ENCODE measurements around the gene NTM. TPM values are rescaled to one million over a fixed set of nuclear protein-coding genes. Genes with fewer than 3 reads are reported as not detected.
A peak's percentile ranks its signal among the peaks of the same experiment; 100 is the strongest.

The NTM gene
- total and polyA plus RNA-seq, 9 donors = 8.5 to 37.1 (median 22.6) TPM

- no peak overlapping the region for H3K4me3 ChIP-seq (ENCODE audit: low read length)
- H3K9me3 ChIP-seq (replicated peaks; ENCODE audit: control insufficient read depth, low read depth, low read length) = no peaks in the 10 kb centered on the region
- 60% methylated on average over 1 of the region's 4 CpGs for WGBS (ENCODE audit: insufficient coverage)
- H3K27ac ChIP-seq (ENCODE audit: low read length) = no peak overlapping the region
- no peaks in the 10 kb centered on the region for H3K36me3 ChIP-seq (ENCODE audit: control insufficient read depth, insufficient read depth, low read length)
- DNase-seq = no peak
- no peaks in the 10 kb centered on the region for H3K4me1 ChIP-seq (ENCODE audit: control insufficient read depth, insufficient read depth, low read length)
- no peaks in the 10 kb centered on the region for H3K27me3 ChIP-seq (ENCODE audit: control insufficient read depth, insufficient read depth, low read length)
Measured at GRCh38 chr11:132293586-132293985, 923.2 kb downstream of the NTM start.

- Histone ChIP-seq H3K27me3 (ENCODE audit: control insufficient read depth, insufficient read depth, low read length) (no peaks in the 10 kb centered on the region), H3K4me1 (ENCODE audit: control insufficient read depth, insufficient read depth, low read length) (no peaks in the 10 kb centered on the region), H3K27ac (ENCODE audit: low read length) (no peak overlapping the region), H3K4me3 (ENCODE audit: low read length) (no peak overlapping the region), H3K36me3 (ENCODE audit: control insufficient read depth, insufficient read depth, low read length) (no peaks in the 10 kb centered on the region), H3K9me3 (replicated peaks; ENCODE audit: control insufficient read depth, low read depth, low read length) (no peaks in the 10 kb centered on the region)
- DNase-seq = no peak
- WGBS (ENCODE audit: insufficient coverage) = 60% methylated on average over 1 of the region's 3 CpGs
Measured at GRCh38 chr11:132296946-132297610, 926.7 kb downstream of the NTM start.

DNA sequence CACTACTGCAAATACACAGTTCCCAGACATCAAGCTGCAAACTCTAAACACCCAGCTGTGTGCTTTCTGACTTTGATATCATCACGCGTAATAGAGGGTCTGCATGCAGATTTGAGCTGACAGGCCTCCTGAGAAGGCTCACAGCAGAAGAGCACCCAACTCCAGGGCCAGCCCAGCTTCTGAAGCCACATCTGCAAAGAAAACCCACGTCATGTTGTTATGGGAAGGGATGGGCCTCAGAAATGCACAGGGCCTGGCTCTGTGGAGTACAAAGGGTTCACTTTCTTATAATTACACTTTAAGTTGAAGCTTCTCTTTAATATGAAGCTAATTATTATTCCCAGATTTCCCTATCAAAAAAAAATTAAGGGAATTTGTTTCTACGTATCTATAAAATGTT, 927.9 kb downstream of the NTM start:
- Histone ChIP-seq H3K9me3 (replicated peaks; ENCODE audit: control insufficient read depth, low read depth, low read length) (no peaks in the 10 kb centered on the region), H3K4me3 (ENCODE audit: low read length) (no peak overlapping the region), H3K36me3 (ENCODE audit: control insufficient read depth, insufficient read depth, low read length) (no peaks in the 10 kb centered on the region), H3K4me1 (ENCODE audit: control insufficient read depth, insufficient read depth, low read length) (no peaks in the 10 kb centered on the region), H3K27me3 (ENCODE audit: control insufficient read depth, insufficient read depth, low read length) (no peaks in the 10 kb centered on the region), H3K27ac (ENCODE audit: low read length) (no peak overlapping the region)
- DNase-seq = no peak
- 79% methylated on average over 2 of the region's 4 CpGs for WGBS (ENCODE audit: insufficient coverage)

GRCh38 chr11:132300283-132300682, 929.9 kb downstream of the NTM start:
- DNase-seq = no peak
- Histone ChIP-seq H3K9me3 (replicated peaks; ENCODE audit: control insufficient read depth, low read depth, low read length) (no peaks in the 10 kb centered on the region), H3K4me1 (ENCODE audit: control insufficient read depth, insufficient read depth, low read length) (no peaks in the 10 kb centered on the region), H3K27ac (ENCODE audit: low read length) (no peak overlapping the region), H3K36me3 (ENCODE audit: control insufficient read depth, insufficient read depth, low read length) (no peaks in the 10 kb centered on the region), H3K27me3 (ENCODE audit: control insufficient read depth, insufficient read depth, low read length) (no peaks in the 10 kb centered on the region), H3K4me3 (ENCODE audit: low read length) (no peak overlapping the region)
- 50% methylated on average over 1 of the region's 5 CpGs for WGBS (ENCODE audit: insufficient coverage)

DNA sequence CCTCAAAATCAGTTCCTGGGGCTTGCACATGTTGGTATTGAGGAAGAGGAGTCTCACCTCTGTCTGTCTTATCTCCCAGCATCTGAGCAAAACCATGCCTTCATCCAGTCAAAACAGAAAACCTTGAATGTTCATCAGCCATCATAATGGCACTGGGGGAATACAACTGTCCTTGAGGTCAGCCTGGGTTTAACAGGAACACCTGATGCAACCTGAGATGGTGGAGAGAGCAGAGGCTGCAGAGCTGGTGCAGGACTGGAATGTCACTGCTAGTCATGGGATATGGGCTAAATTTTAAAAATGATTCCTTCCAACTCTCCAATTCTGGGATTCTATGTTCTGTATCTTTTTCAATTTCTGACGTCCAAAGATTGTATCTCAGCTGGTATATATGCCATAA, 931.0 kb downstream of the NTM start:
- Histone ChIP-seq H3K9me3 (replicated peaks; ENCODE audit: control insufficient read depth, low read depth, low read length) (no peaks in the 10 kb centered on the region), H3K36me3 (ENCODE audit: control insufficient read depth, insufficient read depth, low read length) (no peaks in the 10 kb centered on the region), H3K4me1 (ENCODE audit: control insufficient read depth, insufficient read depth, low read length) (no peaks in the 10 kb centered on the region), H3K27me3 (ENCODE audit: control insufficient read depth, insufficient read depth, low read length) (no peaks in the 10 kb centered on the region), H3K27ac (ENCODE audit: low read length) (no peak overlapping the region), H3K4me3 (ENCODE audit: low read length) (no peak overlapping the region)
- no peak for DNase-seq
- WGBS (ENCODE audit: insufficient coverage) = no CpG with 5 or more reads among the region's 1 CpG

- no peaks in the 10 kb centered on the region for H3K36me3 ChIP-seq (ENCODE audit: control insufficient read depth, insufficient read depth, low read length)
- no peak overlapping the region for H3K4me3 ChIP-seq (ENCODE audit: low read length)
- peak; percentile 20 for DNase-seq
- WGBS (ENCODE audit: insufficient coverage) = no CpG with 5 or more reads among the region's 3 CpGs
- no peaks in the 10 kb centered on the region for H3K27me3 ChIP-seq (ENCODE audit: control insufficient read depth, insufficient read depth, low read length)
- H3K4me1 ChIP-seq (ENCODE audit: control insufficient read depth, insufficient read depth, low read length) = no peaks in the 10 kb centered on the region
- no peaks in the 10 kb centered on the region for H3K9me3 ChIP-seq (replicated peaks; ENCODE audit: control insufficient read depth, low read depth, low read length)
- H3K27ac ChIP-seq (ENCODE audit: low read length) = no peak overlapping the region
Measured at GRCh38 chr11:132301900-132302299, 931.5 kb downstream of the NTM start.

DNA sequence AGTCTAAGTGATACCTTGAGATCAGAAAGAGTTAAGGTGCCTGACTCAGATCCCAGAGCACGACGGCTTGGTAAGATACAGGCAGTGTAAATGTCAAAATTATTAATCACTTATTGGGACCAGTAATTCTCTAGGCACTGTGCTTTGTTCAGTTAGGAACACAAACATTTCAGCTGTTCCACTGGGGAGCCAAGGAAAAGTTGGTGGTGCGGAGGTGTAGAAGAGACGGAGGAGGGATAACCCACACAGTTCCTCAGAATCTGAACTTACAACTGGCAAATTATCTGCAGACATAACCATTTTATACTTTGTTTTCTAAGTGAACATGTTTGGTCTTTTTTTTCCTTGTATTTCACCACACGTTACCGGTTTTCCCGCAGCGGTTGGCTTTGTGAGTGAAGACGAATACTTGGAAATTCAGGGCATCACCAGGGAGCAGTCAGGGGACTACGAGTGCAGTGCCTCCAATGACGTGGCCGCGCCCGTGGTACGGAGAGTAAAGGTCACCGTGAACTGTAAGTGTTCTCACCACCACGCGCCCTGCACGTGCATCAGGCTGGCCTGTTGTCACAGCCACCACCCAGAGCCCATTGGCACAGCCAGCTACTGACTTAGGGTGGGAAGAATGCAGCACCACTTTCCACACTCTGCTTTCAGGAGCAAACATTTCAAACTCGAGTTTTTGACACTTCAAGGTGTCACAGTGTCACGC, 937.0 kb downstream of the NTM start:
- no peaks in the 10 kb centered on the region for H3K9me3 ChIP-seq (replicated peaks; ENCODE audit: control insufficient read depth, low read depth, low read length)
- WGBS (ENCODE audit: insufficient coverage) = 86% methylated on average over 8 of the region's 21 CpGs
- H3K4me3 ChIP-seq (ENCODE audit: low read length) = no peak overlapping the region
- H3K4me1 ChIP-seq (ENCODE audit: control insufficient read depth, insufficient read depth, low read length) = no peaks in the 10 kb centered on the region
- H3K36me3 ChIP-seq (ENCODE audit: control insufficient read depth, insufficient read depth, low read length) = no peaks in the 10 kb centered on the region
- no peaks in the 10 kb centered on the region for H3K27me3 ChIP-seq (ENCODE audit: control insufficient read depth, insufficient read depth, low read length)
- H3K27ac ChIP-seq (ENCODE audit: low read length) = no peak overlapping the region
- DNase-seq = no peak

GRCh38 chr11:132310390-132311375, 940.3 kb downstream of the NTM start:
- DNase-seq = no peak
- Histone ChIP-seq H3K36me3 (ENCODE audit: control insufficient read depth, insufficient read depth, low read length) (no peaks in the 10 kb centered on the region), H3K27ac (ENCODE audit: low read length) (no peak overlapping the region)

DNA sequence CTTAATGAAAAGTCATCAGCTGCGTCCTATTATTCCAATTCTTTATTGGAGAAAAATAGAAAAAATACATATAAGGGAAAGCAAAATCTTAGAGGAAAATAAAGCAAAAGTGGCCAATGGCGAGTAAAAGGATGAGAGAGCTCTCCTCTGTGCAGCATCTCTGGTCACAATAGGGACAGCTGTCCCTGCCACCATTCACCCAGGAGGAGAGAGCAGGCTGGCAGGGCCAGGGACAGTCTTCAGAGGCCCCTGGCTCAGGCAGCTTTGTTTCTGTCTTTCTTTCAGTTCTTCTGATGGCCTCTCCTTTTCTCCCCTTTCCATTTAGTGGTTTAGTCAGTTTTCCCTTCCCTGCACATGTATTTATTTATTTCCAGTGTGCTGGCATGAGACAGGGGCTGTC, 941.3 kb downstream of the NTM start:
- H3K27me3 ChIP-seq (ENCODE audit: control insufficient read depth, insufficient read depth, low read length) = no peaks in the 10 kb centered on the region
- no peak overlapping the region for H3K4me3 ChIP-seq (ENCODE audit: low read length)
- H3K36me3 ChIP-seq (ENCODE audit: control insufficient read depth, insufficient read depth, low read length) = no peaks in the 10 kb centered on the region
- no peaks in the 10 kb centered on the region for H3K4me1 ChIP-seq (ENCODE audit: control insufficient read depth, insufficient read depth, low read length)
- H3K9me3 ChIP-seq (replicated peaks; ENCODE audit: control insufficient read depth, low read depth, low read length) = no peaks in the 10 kb centered on the region
- DNase-seq = no peak
- H3K27ac ChIP-seq (ENCODE audit: low read length) = no peak overlapping the region
- WGBS (ENCODE audit: insufficient coverage) = no CpG with 5 or more reads among the region's 2 CpGs

More at GRCh38 chr11:132310390-132311375, 940.3 kb downstream of the NTM start:
- no peaks in the 10 kb centered on the region for H3K9me3 ChIP-seq (replicated peaks; ENCODE audit: control insufficient read depth, low read depth, low read length)
- H3K4me1 ChIP-seq (ENCODE audit: control insufficient read depth, insufficient read depth, low read length) = no peaks in the 10 kb centered on the region
- H3K4me3 ChIP-seq (ENCODE audit: low read length) = no peak overlapping the region
- WGBS (ENCODE audit: insufficient coverage) = 58% methylated on average over 5 of the region's 10 CpGs
- no peaks in the 10 kb centered on the region for H3K27me3 ChIP-seq (ENCODE audit: control insufficient read depth, insufficient read depth, low read length)

- Histone ChIP-seq H3K36me3 (ENCODE audit: control insufficient read depth, insufficient read depth, low read length) (no peaks in the 10 kb centered on the region), H3K9me3 (replicated peaks; ENCODE audit: control insufficient read depth, low read depth, low read length) (no peaks in the 10 kb centered on the region), H3K27ac (ENCODE audit: low read length) (no peak overlapping the region), H3K4me1 (ENCODE audit: control insufficient read depth, insufficient read depth, low read length) (no peaks in the 10 kb centered on the region), H3K27me3 (ENCODE audit: control insufficient read depth, insufficient read depth, low read length) (no peaks in the 10 kb centered on the region), H3K4me3 (ENCODE audit: low read length) (no peak overlapping the region)
- WGBS (ENCODE audit: insufficient coverage) = 96% methylated on average over 3 of the region's 5 CpGs
- no peak for DNase-seq
Measured at GRCh38 chr11:132312161-132312560, 941.7 kb downstream of the NTM start.

Measured in muscle of leg (tissue), 11 donors.